GM19025 (cell line): ENCODE results near the gene CRTAP.
A peak's percentile ranks its signal among the peaks of the same experiment; 100 is the strongest.
"Not testable (repeated sequence)": the region's sequence is repeated elsewhere in the genome, so short reads cannot be mapped to it uniquely, and the experiment has no call there.

ENCODE experiments used
- ATAC-seq: cut with Tn5 transposase; IDR thresholded peaks from one replicate; pipeline ENCODE4 v1.9.1; 2021; ENCODE audit warnings: mild to moderate bottlenecking, low read depth, moderate library complexity; ENCODE audit not compliant: unreplicated experiment

Gene CRTAP

GRCh38 chr3:33113772-33114621 lies at the start of gene CRTAP:
CRTAP (plus strand) TSS chr3:33114014; CDS start chr3:33114078, 64 bp downstream.
- ATAC-seq, result peak; percentile 82

GRCh38 chr3:33064929-33065328 lies 48.9 kb upstream of the CRTAP start:
- no peak for ATAC-seq

- no peak for ATAC-seq
Measured at GRCh38 chr3:33067484-33067883, 46.3 kb upstream of the CRTAP start.

DNA sequence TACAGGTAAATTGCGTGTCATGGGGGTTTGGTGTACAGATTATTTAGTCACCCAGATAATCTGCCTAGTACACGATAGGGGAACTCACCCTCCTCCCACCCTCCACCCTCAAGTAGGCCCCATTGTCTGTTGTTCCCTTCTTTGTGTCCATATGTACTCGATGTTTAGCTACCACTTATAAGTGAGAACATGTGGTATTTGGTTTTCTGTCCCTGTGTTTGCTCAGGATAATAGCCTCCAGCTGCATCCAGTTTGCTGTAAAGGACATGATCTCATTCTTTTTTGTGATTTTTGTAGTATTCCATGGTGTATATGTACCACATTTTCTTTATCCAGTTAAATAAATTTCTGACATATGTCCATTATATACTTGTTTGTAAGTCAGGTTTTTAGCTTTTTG lies 44.0 kb upstream of the CRTAP start:
- not testable (repeated sequence) for ATAC-seq

- no peak for ATAC-seq
Measured at GRCh38 chr3:33071181-33071580, 42.6 kb upstream of the CRTAP start.

- no peak for ATAC-seq
Measured at GRCh38 chr3:33071946-33072345, 41.9 kb upstream of the CRTAP start.

DNA sequence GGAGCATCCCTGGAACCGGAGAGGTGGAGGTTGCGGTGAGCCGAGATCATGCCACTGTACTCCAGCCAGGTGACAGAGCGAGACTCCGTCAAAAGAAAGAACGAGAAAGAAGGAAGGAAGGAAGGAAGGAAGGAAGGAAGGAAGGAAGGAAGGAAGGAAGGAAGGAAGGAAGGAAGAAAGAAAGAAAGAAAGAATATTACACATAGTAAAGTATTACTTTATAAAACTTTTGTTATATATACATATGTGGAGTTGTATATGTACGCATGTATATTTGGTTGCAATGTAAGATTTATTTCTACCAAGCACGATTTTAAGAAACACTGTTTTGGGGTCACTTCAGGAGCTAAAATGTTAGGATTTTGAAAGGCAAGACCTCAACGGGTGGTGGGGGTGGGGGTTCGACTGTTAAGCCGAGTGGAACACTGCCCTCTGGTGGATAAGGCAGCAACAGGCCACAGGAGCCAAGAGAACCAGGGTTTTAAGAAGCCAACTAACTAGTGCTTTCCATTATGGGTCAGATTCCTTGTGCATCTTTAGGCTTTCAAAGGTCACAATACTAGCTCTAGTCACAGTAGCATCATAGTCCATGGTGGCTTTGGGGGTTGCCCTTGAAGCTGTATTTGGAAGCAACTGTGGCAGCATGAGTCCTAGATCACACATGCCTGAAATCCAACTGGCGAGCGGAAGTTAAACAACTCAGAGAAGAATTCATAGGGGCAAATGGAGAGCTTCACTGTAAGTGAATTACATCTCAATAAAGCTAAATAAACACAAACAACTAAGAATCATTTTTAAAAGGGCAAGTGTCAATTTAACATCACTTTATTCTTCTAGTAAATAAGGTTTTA lies 39.4 kb upstream of the CRTAP start:
- ATAC-seq, result no peak

- no peak for ATAC-seq
Measured at GRCh38 chr3:33075995-33076394, 37.8 kb upstream of the CRTAP start.

- ATAC-seq, result no peak
Measured at GRCh38 chr3:33076952-33077351, 36.9 kb upstream of the CRTAP start.

DNA sequence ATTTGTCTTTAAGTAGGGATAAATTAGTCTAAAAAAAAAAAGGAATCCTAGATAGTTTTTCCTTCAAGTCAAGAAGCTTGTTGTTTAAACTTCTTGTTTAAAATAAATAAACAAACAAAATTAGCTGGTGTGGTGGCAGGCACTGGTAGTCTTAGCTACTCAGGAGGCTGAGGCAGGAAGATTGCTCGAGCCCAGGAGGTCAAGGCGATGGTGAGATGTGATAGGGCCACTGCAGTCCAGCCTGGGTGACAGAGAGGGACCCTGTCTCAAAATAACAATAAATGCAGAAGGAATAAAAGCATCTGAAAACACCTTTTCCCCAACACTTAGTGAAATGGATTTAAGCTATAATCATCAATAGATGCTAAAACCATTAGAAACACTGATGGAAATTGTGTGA lies 35.8 kb upstream of the CRTAP start:
- no peak for ATAC-seq

GRCh38 chr3:33079813-33080212 lies 34.0 kb upstream of the CRTAP start:
- not testable (repeated sequence) for ATAC-seq

DNA sequence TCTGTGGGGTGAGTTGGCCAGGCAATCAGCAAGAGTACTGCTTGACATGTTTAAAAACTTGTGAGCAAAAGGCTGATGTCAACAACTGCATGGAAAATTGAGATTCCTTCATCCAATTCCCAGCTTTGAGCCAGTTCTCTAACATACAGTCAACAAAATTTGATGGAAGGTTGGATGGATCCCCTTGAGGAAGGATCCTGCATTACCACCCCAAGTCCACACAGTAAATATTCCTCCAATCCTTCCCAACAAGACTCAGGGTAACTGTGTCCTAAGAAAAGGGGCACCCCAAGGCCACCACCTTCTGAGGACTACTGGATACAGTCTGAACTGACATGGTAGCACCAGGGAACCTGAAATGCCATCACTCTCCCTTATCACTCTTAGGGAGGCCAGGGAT lies 32.0 kb upstream of the CRTAP start:
- ATAC-seq, result no peak

DNA sequence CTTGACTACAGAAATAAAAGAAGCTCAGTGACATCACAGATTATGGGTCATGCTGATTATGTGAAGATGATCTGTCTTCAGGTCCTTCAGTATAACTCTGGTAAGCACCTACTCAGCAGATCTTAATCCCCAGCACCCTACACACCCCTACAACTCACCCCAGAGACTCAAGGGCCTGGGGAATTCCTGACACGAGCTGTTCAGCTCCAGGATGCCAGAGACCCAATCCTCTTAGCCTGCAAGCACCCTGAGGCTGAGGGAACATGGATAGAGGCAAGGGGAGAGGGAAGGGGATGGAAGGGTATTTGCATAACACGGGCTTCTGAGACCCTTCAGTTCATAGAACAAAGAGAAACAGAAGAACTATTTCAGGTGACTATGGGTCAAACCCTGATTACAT lies 29.9 kb upstream of the CRTAP start:
- ATAC-seq, result no peak

DNA sequence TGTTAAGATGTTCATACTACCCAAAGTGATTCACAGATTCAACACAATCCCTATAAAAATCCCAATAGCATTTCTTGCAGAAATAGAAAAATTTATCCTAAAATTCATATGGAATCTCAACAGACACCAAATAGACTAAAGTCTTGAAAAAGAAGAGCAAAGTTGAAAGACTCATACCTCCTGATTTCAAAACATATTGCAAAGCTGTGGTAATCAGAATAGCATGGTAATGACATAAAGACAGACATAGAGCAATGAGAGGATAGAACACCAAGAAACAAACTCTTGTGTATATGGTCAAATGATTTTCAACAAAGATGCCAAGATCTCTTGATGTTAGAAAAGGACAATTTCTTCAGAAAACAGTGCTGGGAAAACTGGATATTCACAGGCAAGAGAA lies 25.1 kb upstream of the CRTAP start:
- ATAC-seq, result no peak

DNA sequence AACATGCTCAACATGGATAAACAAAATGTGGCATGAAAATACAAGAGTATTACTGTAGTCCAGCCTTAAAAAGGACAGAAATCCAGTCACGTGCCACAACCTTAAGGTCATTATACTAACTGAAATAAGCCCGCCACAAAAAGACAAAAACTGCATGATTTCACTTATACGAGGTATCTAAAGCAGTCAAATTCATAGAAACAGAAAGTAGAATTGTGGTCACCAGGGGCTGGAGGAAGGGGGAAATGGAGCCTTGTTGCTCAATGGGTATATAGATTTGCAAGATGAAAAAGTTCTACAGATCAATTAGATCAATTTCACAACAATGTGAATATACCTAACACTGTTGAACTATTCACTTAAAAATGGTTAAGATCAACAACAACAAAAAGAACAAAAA lies 24.3 kb upstream of the CRTAP start:
- peak; percentile 85 for ATAC-seq

GRCh38 chr3:33091746-33092145 lies 22.1 kb upstream of the CRTAP start:
- ATAC-seq, result no peak

GRCh38 chr3:33092496-33093254 lies 21.1 kb upstream of the CRTAP start:
- no peak for ATAC-seq

DNA sequence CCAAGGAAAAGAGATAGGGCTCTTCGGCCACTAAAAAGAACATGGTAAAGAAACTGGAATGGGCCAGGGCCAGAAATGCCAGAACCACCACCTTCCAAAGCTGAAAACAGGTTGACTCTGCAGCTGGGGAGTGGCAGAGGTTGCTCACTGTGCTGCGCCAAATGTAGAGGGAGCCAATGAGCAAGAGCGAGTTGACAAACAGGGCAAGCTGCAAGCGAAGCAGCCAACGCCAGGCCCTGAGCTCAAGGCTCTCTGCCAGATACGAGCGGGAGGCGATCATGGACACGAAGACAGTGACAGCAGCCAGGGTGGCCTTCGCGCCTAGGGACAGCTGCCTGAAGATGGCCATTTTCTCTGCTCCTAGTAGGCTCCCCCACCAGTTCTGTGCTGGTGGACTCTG lies 20.0 kb upstream of the CRTAP start:
- no peak for ATAC-seq

DNA sequence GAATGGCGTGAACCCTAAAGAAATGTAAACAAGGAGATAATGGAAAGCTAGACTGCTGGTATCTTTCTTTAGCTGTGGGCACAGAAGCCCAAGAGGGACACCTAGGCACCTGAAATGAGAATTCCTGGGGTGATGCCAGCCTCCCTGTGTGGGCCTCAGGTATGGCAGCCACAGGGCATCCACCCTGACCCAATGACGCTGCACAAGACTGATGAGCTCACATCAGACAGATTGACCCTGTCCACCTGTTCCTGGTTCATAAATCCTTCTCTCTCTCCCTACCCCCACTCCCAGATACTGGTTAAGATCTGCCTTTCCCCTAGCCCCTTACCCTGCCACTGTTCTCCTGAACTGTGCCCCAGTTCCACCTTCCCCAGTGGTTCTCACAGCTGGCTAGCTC lies 18.4 kb upstream of the CRTAP start:
- no peak for ATAC-seq

GRCh38 chr3:33096093-33096868 lies 17.5 kb upstream of the CRTAP start:
- ATAC-seq, result peak; percentile 41
